Measurements from ENCODE around the gene DLK1. TPM values are rescaled to one million over a fixed set of nuclear protein-coding genes. Genes with fewer than 3 reads are reported as not detected.

Gene DLK1
- total RNA-seq, 2 donors from 2014 or later: not detected

DNA sequence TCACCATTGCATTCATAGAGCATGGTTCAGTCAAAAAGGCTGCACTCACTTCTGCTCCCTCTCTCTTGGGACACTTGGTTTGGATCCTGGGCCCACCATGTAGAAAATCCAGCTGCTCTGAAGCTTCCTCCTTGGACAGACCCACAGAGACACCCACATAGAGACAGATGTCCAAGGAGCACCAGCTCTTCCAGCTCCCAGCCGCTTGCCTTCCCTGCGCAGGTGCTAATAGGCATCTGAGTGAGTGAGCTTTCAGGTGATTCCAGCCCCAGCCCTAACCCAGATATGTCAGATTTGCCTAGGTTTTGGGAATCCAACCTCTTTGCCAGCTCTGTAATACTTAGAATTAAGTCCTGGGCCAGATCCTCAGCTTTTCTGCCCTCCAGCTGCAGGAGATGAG, 38.6 kb downstream of the DLK1 start:
- Histone ChIP-seq H3K36me3 (no peaks in the 10 kb centered on the region), H3K27ac (no peak overlapping the region), H3K9me3 (no peaks in the 10 kb centered on the region), H3K27me3 (replicated peaks; ENCODE audit: insufficient read depth) (no peaks in the 10 kb centered on the region), H3K4me3 (no peak overlapping the region), H3K4me1 (ENCODE audit: control insufficient read depth in 1 of 2, low read depth in 2 of 2) (no peaks in the 10 kb centered on the region)
- ATAC-seq (ENCODE audit: insufficient number of reproducible peaks, low FRiP score, low read depth) (no peak), DNase-seq (ENCODE audit: low spot score) (no peak)
- TF ChIP-seq, protein P1, sequence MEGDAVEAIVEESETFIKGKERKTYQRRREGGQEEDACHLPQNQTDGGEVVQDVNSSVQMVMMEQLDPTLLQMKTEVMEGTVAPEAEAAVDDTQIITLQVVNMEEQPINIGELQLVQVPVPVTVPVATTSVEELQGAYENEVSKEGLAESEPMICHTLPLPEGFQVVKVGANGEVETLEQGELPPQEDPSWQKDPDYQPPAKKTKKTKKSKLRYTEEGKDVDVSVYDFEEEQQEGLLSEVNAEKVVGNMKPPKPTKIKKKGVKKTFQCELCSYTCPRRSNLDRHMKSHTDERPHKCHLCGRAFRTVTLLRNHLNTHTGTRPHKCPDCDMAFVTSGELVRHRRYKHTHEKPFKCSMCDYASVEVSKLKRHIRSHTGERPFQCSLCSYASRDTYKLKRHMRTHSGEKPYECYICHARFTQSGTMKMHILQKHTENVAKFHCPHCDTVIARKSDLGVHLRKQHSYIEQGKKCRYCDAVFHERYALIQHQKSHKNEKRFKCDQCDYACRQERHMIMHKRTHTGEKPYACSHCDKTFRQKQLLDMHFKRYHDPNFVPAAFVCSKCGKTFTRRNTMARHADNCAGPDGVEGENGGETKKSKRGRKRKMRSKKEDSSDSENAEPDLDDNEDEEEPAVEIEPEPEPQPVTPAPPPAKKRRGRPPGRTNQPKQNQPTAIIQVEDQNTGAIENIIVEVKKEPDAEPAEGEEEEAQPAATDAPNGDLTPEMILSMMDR (IDR thresholded peaks at IDR 0.05): no peak

DNA sequence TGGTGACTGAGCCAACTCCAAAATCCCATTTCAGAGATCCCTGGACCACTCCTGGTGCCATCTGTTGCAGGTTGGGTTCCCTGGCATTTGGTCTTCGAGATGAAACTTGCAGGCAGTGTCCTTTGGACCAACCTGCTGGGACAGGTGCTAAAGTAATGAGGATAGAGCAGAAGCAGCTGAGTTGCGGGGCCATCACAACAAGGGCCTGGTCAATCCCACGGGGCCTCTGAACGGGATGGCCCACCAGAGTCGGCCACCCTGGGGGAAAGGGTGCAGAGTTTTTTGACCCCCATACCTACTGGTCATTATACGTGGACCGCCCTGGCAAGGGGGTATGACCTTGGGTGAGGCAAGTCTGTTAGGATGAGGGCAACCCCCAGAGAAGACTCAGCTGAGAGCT, 39.3 kb downstream of the DLK1 start:
- Histone ChIP-seq H3K27me3 (replicated peaks; ENCODE audit: insufficient read depth) (no peaks in the 10 kb centered on the region), H3K36me3 (no peaks in the 10 kb centered on the region), H3K4me1 (ENCODE audit: control insufficient read depth in 1 of 2, low read depth in 2 of 2) (no peaks in the 10 kb centered on the region), H3K4me3 (no peak overlapping the region), H3K9me3 (no peaks in the 10 kb centered on the region), H3K27ac (no peak overlapping the region)
- DNase-seq (ENCODE audit: low spot score) (no peak), ATAC-seq (ENCODE audit: insufficient number of reproducible peaks, low FRiP score, low read depth) (no peak)
- TF ChIP-seq, protein P1 (IDR thresholded peaks at IDR 0.05): no peak

DNA sequence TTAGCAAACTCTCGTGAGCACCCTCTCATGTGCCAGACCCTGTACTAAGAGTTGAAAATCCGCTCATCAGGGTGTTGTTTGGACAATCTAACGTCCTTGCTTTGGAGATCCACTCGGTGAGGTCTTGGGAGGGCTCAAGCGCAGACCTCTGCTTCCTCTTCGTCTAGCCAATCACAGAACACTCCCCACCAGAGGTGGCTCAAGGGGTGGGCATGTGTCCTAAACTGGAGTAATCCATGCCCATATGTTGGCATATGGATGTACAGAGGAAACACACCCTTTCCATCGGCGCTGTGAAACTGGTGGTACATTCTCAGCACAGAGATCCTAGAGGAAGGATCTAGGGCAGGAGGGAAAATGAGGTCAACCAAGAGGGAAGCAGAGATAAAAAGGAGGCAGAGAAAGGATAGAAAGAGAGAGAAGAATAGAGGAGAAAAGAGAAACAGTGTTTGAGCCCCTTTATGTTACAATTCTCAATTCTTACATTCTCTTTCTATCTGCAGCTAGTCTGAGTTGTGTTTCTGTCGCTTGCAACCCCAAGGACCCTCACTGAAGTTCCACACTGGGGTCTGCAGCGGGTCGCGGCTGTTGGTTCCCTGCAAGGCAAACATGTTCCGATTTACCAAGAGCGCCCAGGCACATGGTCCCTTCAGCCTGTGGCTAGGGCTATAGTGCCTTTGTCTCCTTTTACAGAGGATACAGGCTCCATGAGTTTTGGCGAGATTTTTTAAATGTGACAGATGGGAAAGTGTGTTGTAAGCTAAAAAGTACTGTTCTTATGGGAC, 40.5 kb downstream of the DLK1 start:
- H3K27me3 ChIP-seq (replicated peaks; ENCODE audit: insufficient read depth): no peaks in the 10 kb centered on the region

DNA sequence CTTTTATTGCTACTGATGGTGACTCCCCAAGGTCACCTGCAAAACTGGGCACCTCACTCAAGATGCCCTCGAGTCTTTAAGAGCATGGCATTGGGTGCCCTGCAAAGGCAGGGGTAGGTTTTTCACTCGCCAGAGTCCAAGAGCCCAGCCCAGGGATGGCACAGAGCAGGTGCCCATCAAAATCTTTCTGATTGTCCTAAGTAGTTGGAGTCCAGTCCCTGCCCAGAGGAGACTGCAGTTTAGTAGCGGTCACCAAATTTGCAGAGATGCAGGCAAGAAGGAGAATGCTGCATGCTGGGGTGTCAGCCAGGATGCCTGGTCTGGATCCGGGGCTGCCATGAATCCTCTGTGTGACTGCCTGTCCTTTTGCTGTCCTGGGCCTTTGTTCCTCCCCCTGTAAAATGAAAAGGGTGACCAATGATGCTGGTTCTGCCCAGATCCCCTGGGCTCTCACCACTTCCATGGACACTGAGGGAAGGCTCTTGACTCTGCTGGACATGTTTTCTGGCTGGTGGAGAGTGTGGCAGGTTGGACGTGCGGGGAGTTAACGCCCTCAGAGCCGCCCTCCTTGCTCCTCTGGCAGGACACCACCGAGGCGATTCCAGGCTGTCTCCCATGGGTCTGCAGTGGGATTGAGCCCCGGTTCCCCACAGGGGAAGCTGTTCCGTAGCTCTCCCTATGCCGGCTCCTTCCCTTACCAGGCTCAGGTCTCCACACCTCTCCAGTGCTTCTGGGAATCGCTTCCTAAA, 41.3 kb downstream of the DLK1 start:
- Histone ChIP-seq H3K4me1 (ENCODE audit: control insufficient read depth in 1 of 2, low read depth in 2 of 2) (no peaks in the 10 kb centered on the region), H3K27me3 (replicated peaks; ENCODE audit: insufficient read depth) (no peaks in the 10 kb centered on the region), H3K27ac (no peak overlapping the region), H3K36me3 (no peaks in the 10 kb centered on the region), H3K4me3 (no peak overlapping the region), H3K9me3 (no peaks in the 10 kb centered on the region)
- ATAC-seq (ENCODE audit: insufficient number of reproducible peaks, low FRiP score, low read depth) (no peak), DNase-seq (ENCODE audit: low spot score) (no peak)
- TF ChIP-seq, protein P1 (IDR thresholded peaks at IDR 0.05): no peak

More for the DNA sequence above, 40.5 kb downstream of the DLK1 start:
- Histone ChIP-seq H3K4me1 (ENCODE audit: control insufficient read depth in 1 of 2, low read depth in 2 of 2) (no peaks in the 10 kb centered on the region), H3K36me3 (no peaks in the 10 kb centered on the region), H3K4me3 (no peak overlapping the region), H3K9me3 (no peaks in the 10 kb centered on the region), H3K27ac (no peak overlapping the region)
- TF ChIP-seq, protein P1 (IDR thresholded peaks at IDR 0.05): no peak
- ATAC-seq (ENCODE audit: insufficient number of reproducible peaks, low FRiP score, low read depth) (no peak), DNase-seq (ENCODE audit: low spot score) (no peak)

All from thoracic aorta (tissue), 2 donors.